IMR-90 (cell line): Measurements from ENCODE around the gene LDHA. TPM values are rescaled to one million over a fixed set of nuclear protein-coding genes. Genes with fewer than 3 reads are reported as not detected.

Source experiments
- ATAC-seq: fragments of 200-7000 bp; cut with Tn5 transposase; 2 replicates; pipeline ENCODE4 v1.9.1; 2020; ENCODE audit warnings: low read depth, mild to moderate bottlenecking, moderate library complexity
- BruUV-seq: library from RNA; stranded (reverse); fragments of 400-500 nt; replicated peaks from 2 replicates; lab custom pipeline; 2021; lab: Mats Ljungman, UMichigan
- CTCF ChIA-PET: fragments of 300-600 bp; formaldehyde crosslinking; extraction: SDS; loops from one replicate; lab custom pipeline; 2021; ENCODE audit warnings: antibody characterized with exemption; lab: Yijun Ruan, JAX
- POLR2A ChIA-PET: fragments of 300-600 bp; sonication (Branson Sonifier 250); formaldehyde crosslinking; loops from one replicate; lab custom pipeline; 2022; ENCODE audit warnings: antibody characterized with exemption; ENCODE audit not compliant: unreplicated experiment; lab: Charles Lee
- DNase-seq: peaks from one replicate; pipeline ENCODE4 v3.0.0; 2013
- H2AFZ ChIP-seq: replicated peaks from 2 replicates; pipeline ENCODE3; 2013; ENCODE audit warnings: low read length, mild to moderate bottlenecking; ENCODE audit not compliant: poor library complexity
- H2AK5ac ChIP-seq: 2 replicates; pipeline ENCODE4 v1.6.1; 2013; ENCODE audit warnings: low read depth, low read length, inconsistent platforms
- H2AK9ac ChIP-seq: replicated peaks from 2 replicates; pipeline ENCODE3; 2013; ENCODE audit warnings: mild to moderate bottlenecking, low read depth, low read length, moderate library complexity; ENCODE audit not compliant: poor library complexity
- H2BK120ac ChIP-seq: 2 replicates; pipeline ENCODE4 v1.6.1; 2013; ENCODE audit warnings: low read depth, low read length, inconsistent platforms
- H2BK15ac ChIP-seq: 3 replicates; pipeline ENCODE4 v1.6.1; 2013; ENCODE audit warnings: low read depth, low read length, inconsistent platforms
- H2BK20ac ChIP-seq: 2 replicates; pipeline ENCODE4 v1.6.1; 2013; ENCODE audit warnings: low read depth, mild to moderate bottlenecking, inconsistent platforms, low read length, moderate library complexity
- H2BK5ac ChIP-seq: 2 replicates; pipeline ENCODE4 v1.6.1; 2013; ENCODE audit warnings: mild to moderate bottlenecking, low read depth, low read length, inconsistent platforms; ENCODE audit not compliant: poor library complexity, severe bottlenecking
- H3K14ac ChIP-seq: replicated peaks from 2 replicates; pipeline ENCODE4 v1.6.1; 2013; ENCODE audit warnings: low read depth, low read length, inconsistent platforms
- H3K18ac ChIP-seq: 2 replicates; pipeline ENCODE4 v1.6.1; 2013; ENCODE audit warnings: low read depth, low read length, control low read depth
- H3K23ac ChIP-seq: 2 replicates; pipeline ENCODE4 v1.6.1; 2013; ENCODE audit warnings: low read depth, low read length, inconsistent platforms
- H3K27ac ChIP-seq: 2 replicates; pipeline ENCODE4 v1.5.1; 2013; ENCODE audit warnings: mild to moderate bottlenecking, control low read depth, low read length; ENCODE audit not compliant: insufficient read depth
- H3K27me3 ChIP-seq: 2 replicates; pipeline ENCODE4 v1.6.1; 2013; ENCODE audit warnings: low read length; ENCODE audit not compliant: control insufficient read depth, insufficient read depth
- H3K36me3 ChIP-seq: 2 replicates; pipeline ENCODE4 v1.6.1; 2013; ENCODE audit warnings: low read length, mixed read lengths; ENCODE audit not compliant: control insufficient read depth, insufficient read depth
- H3K4ac ChIP-seq: 2 replicates; pipeline ENCODE4 v1.6.1; 2013; ENCODE audit warnings: low read depth, low read length, inconsistent platforms
- H3K4me1 ChIP-seq: 2 replicates; pipeline ENCODE4 v1.6.1; 2013; ENCODE audit warnings: low read length, mixed read lengths; ENCODE audit not compliant: control insufficient read depth, insufficient read depth
- H3K4me2 ChIP-seq: 2 replicates; pipeline ENCODE4 v1.6.1; 2013; ENCODE audit warnings: low read depth, mild to moderate bottlenecking, control low read depth, low read length, moderate library complexity
- H3K4me3 ChIP-seq: 2 replicates; pipeline ENCODE4 v1.5.1; 2013; ENCODE audit warnings: low read depth, mild to moderate bottlenecking, control low read depth, low read length, moderate library complexity; ENCODE audit not compliant: insufficient read depth
- H3K56ac ChIP-seq: 2 replicates; pipeline ENCODE4 v1.6.1; 2013; ENCODE audit warnings: low read length, inconsistent platforms; ENCODE audit not compliant: insufficient read depth; ENCODE audit errors: extremely low read depth
- H3K79me1 ChIP-seq, 2 experiments: 2 replicates each; pipeline ENCODE4 v1.6.1; 2013; ENCODE audit warnings: low read length in 2 of 2, inconsistent platforms in 1 of 2, low read depth in 1 of 2
- H3K9ac ChIP-seq: 2 replicates; pipeline ENCODE4 v1.6.1; 2013; ENCODE audit warnings: low read depth, low read length, control low read depth
- H3K9me1 ChIP-seq: 2 replicates; pipeline ENCODE4 v1.6.1; 2013; ENCODE audit warnings: low read length, inconsistent platforms; ENCODE audit not compliant: insufficient read depth
- H3K9me3 ChIP-seq: 2 replicates; pipeline ENCODE4 v1.6.1; 2013; ENCODE audit warnings: low read length; ENCODE audit not compliant: control insufficient read depth, insufficient read depth
- H4K20me1 ChIP-seq: 2 replicates; pipeline ENCODE4 v1.6.1; 2013; ENCODE audit warnings: low read length, inconsistent platforms; ENCODE audit not compliant: insufficient read depth
- H4K5ac ChIP-seq: 2 replicates; pipeline ENCODE4 v1.6.1; 2013; ENCODE audit warnings: mild to moderate bottlenecking, low read depth, low read length, control low read depth
- H4K8ac ChIP-seq, 2 experiments: 2 replicates each; pipeline ENCODE4 v1.6.1; 2013; ENCODE audit warnings: low read depth in 2 of 2, low read length in 2 of 2, control low read depth in 1 of 2, inconsistent platforms in 1 of 2
- H4K91ac ChIP-seq: 2 replicates; pipeline ENCODE4 v1.6.1; 2013; ENCODE audit warnings: low read depth, low read length, inconsistent platforms; ENCODE audit not compliant: insufficient read depth
- BHLHE40 ChIP-seq: fragments of 150-350 bp; IDR thresholded peaks from 2 replicates; pipeline ENCODE4 v1.6.1; 2016; ENCODE audit warnings: mild to moderate bottlenecking, low read depth, low read length
- CEBPB ChIP-seq: IDR thresholded peaks from 2 replicates; pipeline ENCODE4 v1.6.1; 2012; ENCODE audit warnings: low read depth, low read length, improper control_type of control experiment
- CHD1 ChIP-seq: IDR thresholded peaks from 2 replicates; pipeline ENCODE4 v1.6.1; 2012; ENCODE audit warnings: low read depth, low read length, improper control_type of control experiment
- FOS ChIP-seq: fragments of 150-350 bp; IDR thresholded peaks from 2 replicates; pipeline ENCODE4 v1.6.1; 2016; ENCODE audit warnings: low read depth, low read length
- MAZ ChIP-seq: IDR thresholded peaks from 2 replicates; pipeline ENCODE4 v1.6.1; 2012; ENCODE audit warnings: low read depth, mild to moderate bottlenecking, low read length, improper control_type of control experiment, moderate library complexity, borderline replicate concordance
- MXI1 ChIP-seq: IDR thresholded peaks from 2 replicates; pipeline ENCODE4 v1.6.1; 2012; ENCODE audit warnings: low read depth, mild to moderate bottlenecking, low read length, moderate library complexity, borderline replicate concordance
- NFE2L2 ChIP-seq: fragments of 150-350 bp; IDR thresholded peaks from 2 replicates; pipeline ENCODE4 v1.6.1; 2016; ENCODE audit warnings: low read depth, mild to moderate bottlenecking, low read length
- POLR2A ChIP-seq: IDR thresholded peaks from 2 replicates; pipeline ENCODE4 v1.6.1; 2012; ENCODE audit warnings: mild to moderate bottlenecking, low read depth, low read length
- RAD21 ChIP-seq: IDR thresholded peaks from 2 replicates; pipeline ENCODE4 v1.6.1; 2012; ENCODE audit warnings: low read length, improper control_type of control experiment
- RCOR1 ChIP-seq: IDR thresholded peaks from 2 replicates; pipeline ENCODE4 v1.6.1; 2012; ENCODE audit warnings: mild to moderate bottlenecking, low read length, improper control_type of control experiment; ENCODE audit not compliant: insufficient replicate concordance
- RFX5 ChIP-seq: IDR thresholded peaks from 2 replicates; pipeline ENCODE4 v1.8.0; 2012; ENCODE audit warnings: low read depth, mild to moderate bottlenecking, low read length, moderate library complexity
- SMC3 ChIP-seq: fragments of 150-350 bp; IDR thresholded peaks from 2 replicates; pipeline ENCODE4 v1.6.1; 2016; ENCODE audit warnings: low read depth, mild to moderate bottlenecking, antibody characterized with exemption, low read length, moderate library complexity
- WGBS, 2 experiments: methylation state at CpG; one replicate each; pipeline versions ENCODE4 v1.1.5 to v1.1.7; 2013; ENCODE audit warnings: missing lambda C conversion rate in 2 of 2; ENCODE audit not compliant: insufficient read length in 1 of 2; ENCODE audit errors: extremely low coverage in 2 of 2; 5-methylcytosine and 5-hydroxymethylcytosine counted together
- dilution Hi-C: fragments of 300-500 bp; cut with HindIII; formaldehyde crosslinking; loops from one replicate; pipeline ENCODE4 v1.14.3; 2018; ENCODE audit warnings: low sequenced_read_pairs; ENCODE audit not compliant: unreplicated experiment
- in situ Hi-C: fragments of 300-500 bp; cut with MboI; formaldehyde crosslinking; loops from 3 replicates; pipeline ENCODE4 v1.14.3; 2019; ENCODE audit warnings: low sequenced_read_pairs, inconsistent platforms, mixed read lengths
- intact Hi-C: fragments of 100-400 bp; cut with micrococcal nuclease; formaldehyde crosslinking; loops from 2 replicates; pipeline ENCODE4 v1.10.0; 2022
- polyA plus RNA-seq, 3 experiments: library from polyadenylated mRNA; depleted of rRNA; stranded (reverse); fragments of >200 nt; gene quantifications; 2 replicates each; pipeline ENCODE4 v1.2.3, GENCODE V29; 2012; ENCODE audit warnings: low replicate concordance in 1 of 3
- total RNA-seq: library from RNA; depleted of rRNA; stranded (reverse); fragments of >200 nt; gene quantifications from 2 replicates; pipeline ENCODE4 v1.2.3, GENCODE V29; 2012
- TF ChIP-seq, protein P1 (sequence below): fragments of 150-350 bp; IDR thresholded peaks from 2 replicates; pipeline ENCODE4 v1.6.1; 2017; ENCODE audit warnings: mild to moderate bottlenecking, antibody characterized with exemption, low read length, low read depth

LDHA gene
- total and polyA plus RNA-seq, 2 of the 4 experiments (the other 2 are of a cell fraction): 1,735 to 1,813 TPM

GRCh38 chr11:18366286-18366685 is 28.1 kb upstream of the LDHA start:
- Histone ChIP-seq H2BK5ac (no peak overlapping the region), H4K20me1 (no peaks in the 10 kb centered on the region), H3K9me3 (no peaks in the 10 kb centered on the region), H3K27ac (no peak overlapping the region), H3K9ac (no peak overlapping the region), H4K8ac (no peak overlapping the region), H2BK120ac (no peak overlapping the region), H3K4me1 (no peaks in the 10 kb centered on the region; the same call in 1 of the 2 replicates), H2AK5ac (no peak overlapping the region), H2BK15ac (no peak overlapping the region), H3K56ac (no peak overlapping the region), H3K14ac (no peak overlapping the region), H3K79me1 (peaks cover 3 to 6% of the 10 kb centered on the region in 2 experiments; a peak in 3 of 4 replicates), H3K4me2 (no peak overlapping the region), H2AFZ (no peak overlapping the region), H3K36me3 (peaks cover 28% of the 10 kb centered on the region), H4K91ac (no peak overlapping the region), H4K5ac (no peak overlapping the region), H3K9me1 (0 out of 2 replicates have a peak, but pooled peaks cover 4% of the 10 kb centered on the region), H3K27me3 (no peaks in the 10 kb centered on the region), H3K4ac (no peak overlapping the region), H2BK20ac (no peak overlapping the region), H3K4me3 (no peak overlapping the region), H3K23ac (no peak overlapping the region), H2AK9ac (no peak overlapping the region), H3K18ac (no peak overlapping the region)
- CTCF ChIA-PET: no interaction called here
- in situ Hi-C loops: no loop called here
- intact Hi-C loops: no loop called here
- WGBS, 2 experiments: 85% methylated on average over 2 of the region's 4 CpGs; no CpG with 5 or more reads in 1 of the 2 experiments
- POLR2A ChIA-PET: no interaction called here
- no peak for TF ChIP-seq RFX5
- TF ChIP-seq BHLHE40: no peak
- TF ChIP-seq MXI1: no peak
- TF ChIP-seq NFE2L2: no peak
- no peak for TF ChIP-seq POLR2A
- TF ChIP-seq CHD1: no peak
- TF ChIP-seq RAD21: no peak
- TF ChIP-seq RCOR1: no peak
- TF ChIP-seq CEBPB: no peak
- TF ChIP-seq MAZ: no peak
- no peak for TF ChIP-seq SMC3
- TF ChIP-seq FOS: no peak
- TF ChIP-seq, protein P1, sequence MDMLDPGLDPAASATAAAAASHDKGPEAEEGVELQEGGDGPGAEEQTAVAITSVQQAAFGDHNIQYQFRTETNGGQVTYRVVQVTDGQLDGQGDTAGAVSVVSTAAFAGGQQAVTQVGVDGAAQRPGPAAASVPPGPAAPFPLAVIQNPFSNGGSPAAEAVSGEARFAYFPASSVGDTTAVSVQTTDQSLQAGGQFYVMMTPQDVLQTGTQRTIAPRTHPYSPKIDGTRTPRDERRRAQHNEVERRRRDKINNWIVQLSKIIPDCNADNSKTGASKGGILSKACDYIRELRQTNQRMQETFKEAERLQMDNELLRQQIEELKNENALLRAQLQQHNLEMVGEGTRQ: no peak
- DNase-seq (no peak), ATAC-seq (no peak)
- BruUV-seq: no TSS peak
- dilution Hi-C loops: no loop called here
